Measurements from ENCODE around the gene RPL7A. TPM values are rescaled to one million over a fixed set of nuclear protein-coding genes. Genes with fewer than 3 reads are reported as not detected.

Gene RPL7A
- total RNA-seq, 1 experiment from 2014 or later = 2,895 TPM

GRCh38 chr9:133400292-133400691 lies 52.3 kb downstream of the RPL7A start:
- H3K4me1 ChIP-seq (ENCODE audit: insufficient read depth, low read length) = no peaks in the 10 kb centered on the region
- H3K27ac ChIP-seq (ENCODE audit: insufficient read length, low read depth, low read length) = no peak overlapping the region
- no peak overlapping the region for H3K9ac ChIP-seq (ENCODE audit: extremely low read depth, insufficient read length, low read length)
- H3K18ac ChIP-seq (ENCODE audit: insufficient read length, low read depth, low read length) = no peak overlapping the region
- no peaks in the 10 kb centered on the region for H3K79me1 ChIP-seq (ENCODE audit: insufficient read depth, low read depth, low read length, poor library complexity, severe bottlenecking)
- H2BK12ac ChIP-seq (ENCODE audit: insufficient read length, low read depth, low read length) = no peak overlapping the region
- peaks cover under 1 to 10% (median 9%) of the 10 kb centered on the region in 3 experiments; a peak in 5 of 7 replicates for H3K36me3 Mint-ChIP-seq (ENCODE audit: insufficient read depth in 1 of 3, low read depth in 3 of 3)
- no peak overlapping the region for H4K5ac ChIP-seq (ENCODE audit: insufficient read length, low read depth, low read length)
- H3K4me2 ChIP-seq (ENCODE audit: insufficient read depth, insufficient read length, low read length) = no peak overlapping the region
- no peak overlapping the region for H2BK15ac ChIP-seq (ENCODE audit: low read depth, low read length)
- no peaks in the 10 kb centered on the region for H3K9me3 Mint-ChIP-seq
- H4K20me1 ChIP-seq (ENCODE audit: control insufficient read depth, insufficient read depth, insufficient read length) = no peaks in the 10 kb centered on the region
- no peaks in the 10 kb centered on the region for H3K23me2 ChIP-seq (ENCODE audit: insufficient read length, low read depth, low read length, poor library complexity, severe bottlenecking)
- H3T11ph ChIP-seq (ENCODE audit: low read length) = no peak overlapping the region
- no peak overlapping the region for H3K27ac Mint-ChIP-seq
- H3K4me3 Mint-ChIP-seq = no peak overlapping the region
- no peak for TF ChIP-seq CTCF (conservative IDR thresholded peaks at IDR 0.05)
- H4K91ac ChIP-seq (ENCODE audit: insufficient read length, low read depth, low read length) = no peak overlapping the region
- H3K56ac ChIP-seq (ENCODE audit: insufficient read length, low read depth, low read length) = no peak overlapping the region
- H3K23ac ChIP-seq (ENCODE audit: insufficient read length, low read depth, low read length) = no peak overlapping the region
- H2BK120ac ChIP-seq (ENCODE audit: low read depth, low read length, poor library complexity, severe bottlenecking) = no peak overlapping the region
- no peak overlapping the region for H2AFZ ChIP-seq (ENCODE audit: low read length)
- no peaks in the 10 kb centered on the region for H3K9me3 ChIP-seq (ENCODE audit: control insufficient read depth, low read depth, low read length)
- H3K27me3 Mint-ChIP-seq (ENCODE audit: low read depth) = peaks cover 17% of the 10 kb centered on the region
- no peak overlapping the region; the same call in 1 of the 2 replicates for H3K14ac ChIP-seq (ENCODE audit: insufficient read depth, low read length)
- peaks cover 0 to 3% of the 10 kb centered on the region in 2 experiments; a peak in 1 of 4 replicates for H3K4me1 Mint-ChIP-seq
- H3K79me2 ChIP-seq (ENCODE audit: insufficient read depth, low read length) = no peaks in the 10 kb centered on the region
- no peak overlapping the region for H2BK20ac ChIP-seq (ENCODE audit: low read depth, low read length, poor library complexity, severe bottlenecking)
- H3K4ac ChIP-seq (ENCODE audit: low read depth, low read length) = no peak overlapping the region
- DNase-seq = no peak
- no peak overlapping the region for H2BK5ac ChIP-seq (ENCODE audit: insufficient read length, low read length)
- H4K8ac ChIP-seq (replicated peaks; ENCODE audit: insufficient read length, low read depth, low read length) = no peak overlapping the region
- H3K27me3 ChIP-seq (ENCODE audit: insufficient read depth, low read length) = no peaks in the 10 kb centered on the region
- no CpG with 5 or more reads among the region's 12 CpGs for WGBS (ENCODE audit: extremely low coverage, insufficient read length, low lambda C conversion rate)
- H2AK5ac ChIP-seq (ENCODE audit: insufficient read length, low read length) = no peak overlapping the region

Other genes starting within 250 kb of the RPL7A start
- gene RALGDS, start 227.0 kb upstream of the RPL7A start, total RNA-seq (2021) = 20.9 and 21.3 TPM in 2 replicates
- gene GBGT1, start 184.3 kb upstream of the RPL7A start, total RNA-seq (2021) = 9.3 TPM in 2 replicates
- gene OBP2B, start 139.0 kb upstream of the RPL7A start, total RNA-seq (2021) = not detected in 2 replicates
- 0.31 and 0.37 TPM in 2 replicates for gene ABO, start 73.0 kb upstream of the RPL7A start, total RNA-seq (2021)
- 55.1 and 56.3 TPM in 2 replicates for gene SURF6, start 12.0 kb upstream of the RPL7A start, total RNA-seq (2021)
- gene MED22, start 87 bp upstream of the RPL7A start, total RNA-seq (2021) = 60.1 and 63.7 TPM in 2 replicates
- 43.3 and 46.8 TPM in 2 replicates for gene SURF1, start 8.3 kb downstream of the RPL7A start, total RNA-seq (2021)
- 44.4 and 46.1 TPM in 2 replicates for gene SURF2, start 8.3 kb downstream of the RPL7A start, total RNA-seq (2021)
- 146 and 148 TPM in 2 replicates for gene SURF4, start 27.8 kb downstream of the RPL7A start, total RNA-seq (2021)
- 0.57 TPM in 1 of 2 replicates, not detected in the other for gene STKLD1, start 28.1 kb downstream of the RPL7A start, total RNA-seq (2021)
- gene REXO4, start 69.8 kb downstream of the RPL7A start, total RNA-seq (2021) = 33.6 and 35.2 TPM in 2 replicates
- 8.2 and 8.8 TPM in 2 replicates for gene ADAMTS13, start 74.1 kb downstream of the RPL7A start, total RNA-seq (2021)
- 20.0 and 20.2 TPM in 2 replicates for gene CACFD1, start 111.8 kb downstream of the RPL7A start, total RNA-seq (2021)
- gene SLC2A6, start 130.9 kb downstream of the RPL7A start, total RNA-seq (2021) = 18.7 and 19.5 TPM in 2 replicates
- not detected in 2 replicates for gene MYMK, start 176.7 kb downstream of the RPL7A start, total RNA-seq (2021)
- gene ADAMTSL2, start 186.5 kb downstream of the RPL7A start, total RNA-seq (2021) = 0.61 and 0.86 TPM in 2 replicates